ENCODE results near the gene ZBTB47. TPM values are rescaled to one million over a fixed set of nuclear protein-coding genes. Genes with fewer than 3 reads are reported as not detected.

ZBTB47 gene
- total RNA-seq, 1 donor from 2014 or later = 4.4 TPM

GRCh38 chr3:42686832-42687650, 33.5 kb downstream of the ZBTB47 start:
- TF ChIP-seq EZH2 (IDR thresholded peaks at IDR 0.05) = no peak
- Mint-ChIP-seq H3K4me1 (peaks cover 8% of the 10 kb centered on the region), H3K27ac (no peak overlapping the region), H3K4me3 (no peak overlapping the region), H3K36me3 (no peaks in the 10 kb centered on the region), H3K27me3 (ENCODE audit: insufficient read depth, low read depth) (peaks cover 4% of the 10 kb centered on the region), H3K9me3 (no peaks in the 10 kb centered on the region)
- Histone ChIP-seq H3K9me3 (ENCODE audit: low read depth) (no peaks in the 10 kb centered on the region), H3K4me1 (peaks cover 7% of the 10 kb centered on the region), H3K27ac (no peak overlapping the region), H3K4me2 (no peak overlapping the region), H2AFZ (replicated peaks) (no peak overlapping the region), H3K79me2 (ENCODE audit: low read depth) (no peaks in the 10 kb centered on the region), H3K4me3 (no peak overlapping the region), H4K20me1 (ENCODE audit: low read depth) (no peaks in the 10 kb centered on the region), H3F3A (ENCODE audit: low read depth) (no peaks in the 10 kb centered on the region), H3K9ac (no peak overlapping the region), H3K36me3 (no peaks in the 10 kb centered on the region), H3K27me3 (no peaks in the 10 kb centered on the region)
- no peak for DNase-seq (ENCODE audit: low spot score)

GRCh38 chr3:42688016-42688415, 34.5 kb downstream of the ZBTB47 start:
- Histone ChIP-seq H3F3A (ENCODE audit: low read depth) (no peaks in the 10 kb centered on the region), H2AFZ (replicated peaks) (no peak overlapping the region), H3K27me3 (no peaks in the 10 kb centered on the region), H3K36me3 (no peaks in the 10 kb centered on the region), H3K4me3 (no peak overlapping the region), H3K79me2 (ENCODE audit: low read depth) (no peaks in the 10 kb centered on the region), H3K9ac (no peak overlapping the region), H3K4me2 (no peak overlapping the region), H3K9me3 (ENCODE audit: low read depth) (no peaks in the 10 kb centered on the region), H4K20me1 (ENCODE audit: low read depth) (no peaks in the 10 kb centered on the region), H3K27ac (no peak overlapping the region), H3K4me1 (peaks cover 7% of the 10 kb centered on the region)
- Mint-ChIP-seq H3K9me3 (no peaks in the 10 kb centered on the region), H3K27me3 (ENCODE audit: insufficient read depth, low read depth) (peaks cover 4% of the 10 kb centered on the region), H3K4me1 (peaks cover 8% of the 10 kb centered on the region), H3K36me3 (no peaks in the 10 kb centered on the region), H3K27ac (no peak overlapping the region), H3K4me3 (no peak overlapping the region)
- TF ChIP-seq EZH2phosphoT487 (IDR thresholded peaks at IDR 0.05) = no peak
- no peak for TF ChIP-seq CTCF (IDR thresholded peaks at IDR 0.05)
- TF ChIP-seq EZH2 (IDR thresholded peaks at IDR 0.05) = no peak
- DNase-seq (ENCODE audit: low spot score) = no peak

- Mint-ChIP-seq H3K27me3 (ENCODE audit: insufficient read depth, low read depth) (peaks cover 4% of the 10 kb centered on the region), H3K9me3 (no peaks in the 10 kb centered on the region), H3K4me3 (no peak overlapping the region), H3K27ac (no peak overlapping the region), H3K4me1 (peaks cover 8% of the 10 kb centered on the region), H3K36me3 (no peaks in the 10 kb centered on the region)
- no peaks in the 10 kb centered on the region for H3K36me3 ChIP-seq
- no peak overlapping the region for H2AFZ ChIP-seq (replicated peaks)
- no peak overlapping the region for H3K27ac ChIP-seq
- no peaks in the 10 kb centered on the region for H3K9me3 ChIP-seq (ENCODE audit: low read depth)
- no peaks in the 10 kb centered on the region for H3F3A ChIP-seq (ENCODE audit: low read depth)
- no peak overlapping the region for H3K4me2 ChIP-seq
- H3K79me2 ChIP-seq (ENCODE audit: low read depth) = no peaks in the 10 kb centered on the region
- no peak overlapping the region for H3K9ac ChIP-seq
- no peak for TF ChIP-seq EZH2phosphoT487 (IDR thresholded peaks at IDR 0.05)
- TF ChIP-seq EZH2 (IDR thresholded peaks at IDR 0.05) = no peak
- no peak for TF ChIP-seq CTCF (IDR thresholded peaks at IDR 0.05)
- no peaks in the 10 kb centered on the region for H4K20me1 ChIP-seq (ENCODE audit: low read depth)
- no peak for DNase-seq (ENCODE audit: low spot score)
- no peaks in the 10 kb centered on the region for H3K27me3 ChIP-seq
- no peak overlapping the region for H3K4me3 ChIP-seq
- peaks cover 7% of the 10 kb centered on the region for H3K4me1 ChIP-seq
Measured at GRCh38 chr3:42688487-42689420, 35.3 kb downstream of the ZBTB47 start.

Measured in neural progenitor cell (in vitro differentiated cells).